ENCODE measurements around the gene MAP3K5.
"Not testable (repeated sequence)": the region's sequence is repeated elsewhere in the genome, so short reads cannot be mapped to it uniquely, and the experiment has no call there.

Gene MAP3K5

DNA sequence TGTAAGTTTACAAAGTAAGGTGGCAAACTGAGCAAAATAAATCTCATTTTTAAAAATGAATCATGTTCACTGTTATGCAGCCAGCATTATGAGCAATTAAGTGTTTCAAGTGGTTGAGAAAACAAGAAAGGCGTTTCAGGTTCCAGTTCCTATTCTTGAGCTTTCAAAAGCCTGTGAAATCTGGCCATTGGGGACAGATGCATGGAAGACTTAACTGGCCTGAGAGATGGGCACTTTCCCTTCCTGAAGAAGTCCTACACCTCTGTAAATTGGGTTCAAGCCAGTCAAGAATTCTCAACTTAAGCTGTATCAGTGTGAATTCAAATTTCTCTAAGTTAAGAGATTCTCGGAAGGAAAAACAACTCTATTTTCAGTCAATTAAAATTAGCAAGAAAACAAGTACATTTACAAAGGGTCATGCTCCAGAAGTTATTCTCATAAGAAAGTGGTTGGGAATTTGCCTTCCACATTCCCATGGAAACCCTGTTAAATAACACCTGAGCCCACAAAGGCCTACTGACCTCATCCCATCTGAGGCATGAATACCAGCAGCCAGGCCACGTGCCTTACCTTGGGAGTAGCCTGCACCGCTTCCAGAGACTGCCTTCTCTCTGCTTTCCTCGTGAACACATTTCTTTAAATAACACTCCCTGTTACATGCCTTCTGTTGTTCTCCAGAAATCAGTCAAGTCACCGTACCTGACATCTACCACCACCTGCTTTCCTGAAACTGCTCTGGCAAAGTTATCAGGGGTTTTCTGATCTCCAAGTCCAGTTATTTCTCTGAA is 19.4 kb downstream of the MAP3K5 start:
- DNase-seq, result no peak

DNA sequence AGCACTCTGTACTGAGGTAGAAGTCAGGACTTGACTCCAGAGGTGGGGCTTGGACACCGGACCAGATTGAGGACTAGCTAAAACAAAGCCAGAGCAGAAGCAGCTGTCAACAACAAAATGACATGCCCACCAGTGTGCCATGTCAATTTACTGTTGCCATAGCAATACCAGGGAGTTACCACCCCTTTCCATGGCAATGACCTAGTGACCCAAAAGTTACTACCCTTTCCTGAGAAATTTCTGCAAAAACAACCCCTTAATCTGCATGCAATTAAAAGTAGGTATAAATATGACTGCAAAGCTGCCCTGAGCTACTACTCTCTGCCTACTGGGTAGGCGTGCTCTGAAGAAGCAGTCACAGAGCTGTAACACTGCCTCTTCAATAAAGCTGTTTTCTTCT is 21.0 kb downstream of the MAP3K5 start:
- no peak for DNase-seq

DNA sequence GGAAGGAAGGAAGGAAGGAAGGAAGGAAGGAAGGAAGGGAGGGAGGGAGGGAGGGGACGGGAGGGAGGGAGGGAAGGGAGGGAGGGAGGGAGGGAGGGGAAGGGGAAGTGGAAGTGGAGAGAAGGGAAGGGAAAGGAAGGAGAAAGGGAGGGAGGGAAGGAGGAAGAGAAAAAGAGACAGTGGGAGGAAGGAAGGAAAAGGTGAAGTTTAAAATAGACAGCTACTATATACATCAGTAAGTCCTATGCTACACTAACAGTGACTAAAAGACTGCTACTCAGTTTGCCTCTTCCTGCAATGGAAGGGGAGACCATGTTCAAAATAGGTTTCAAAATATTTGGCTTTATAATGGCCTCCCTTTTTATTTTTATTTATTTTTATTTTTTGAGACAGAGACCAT is 22.5 kb downstream of the MAP3K5 start:
- DNase-seq, result no peak

DNA sequence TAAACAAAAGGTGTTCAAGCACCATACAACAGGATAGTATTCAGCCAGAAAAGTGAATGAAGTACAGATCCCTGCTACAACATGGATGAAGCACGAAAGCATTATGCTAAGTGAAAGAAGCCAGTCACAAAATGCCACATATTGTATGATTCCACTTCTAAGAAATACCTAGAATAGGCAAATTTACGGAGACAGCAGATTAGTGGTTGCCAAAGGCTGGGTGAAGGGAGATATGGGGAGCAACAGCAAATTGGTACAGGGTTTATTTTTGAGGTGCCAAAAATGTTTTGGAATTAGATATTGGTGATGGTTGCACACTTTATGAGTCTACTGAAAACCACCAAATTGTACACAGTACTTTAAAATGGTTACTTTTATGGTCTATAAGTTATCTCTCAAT is 23.2 kb downstream of the MAP3K5 start:
- no peak for DNase-seq

DNA sequence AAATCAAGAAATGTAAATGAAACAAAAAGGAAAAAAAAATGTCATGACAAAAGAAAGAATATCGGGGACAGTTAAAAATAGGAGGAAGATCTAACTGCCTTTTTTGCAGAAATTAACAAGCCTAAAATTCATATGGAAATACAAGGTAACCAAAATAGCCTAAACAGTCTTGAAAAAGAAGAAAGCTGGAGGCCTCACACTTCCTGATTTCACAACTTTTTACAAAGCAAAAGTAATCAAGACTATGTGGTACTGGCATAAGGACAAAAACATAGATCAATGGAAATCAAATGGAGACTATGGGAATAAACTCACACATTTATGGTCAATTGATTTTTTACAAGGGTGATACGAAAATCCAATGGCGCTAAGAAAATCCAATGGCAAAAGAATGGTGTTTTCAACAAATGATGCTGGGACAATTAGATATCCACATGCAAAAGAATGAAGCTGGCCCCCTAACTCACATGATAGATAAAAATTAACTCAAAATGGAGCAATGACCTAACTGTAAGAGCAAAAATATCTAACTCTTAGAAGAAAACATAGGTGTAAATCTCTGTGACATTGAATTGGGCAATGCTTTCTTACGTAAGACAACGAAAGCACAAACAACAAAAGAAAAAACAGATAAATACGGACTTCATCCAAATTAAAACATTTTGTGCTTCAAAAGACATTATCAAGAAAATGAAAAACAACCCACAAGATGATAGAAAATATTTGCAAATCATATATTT is 24.5 kb downstream of the MAP3K5 start:
- no peak for DNase-seq

DNA sequence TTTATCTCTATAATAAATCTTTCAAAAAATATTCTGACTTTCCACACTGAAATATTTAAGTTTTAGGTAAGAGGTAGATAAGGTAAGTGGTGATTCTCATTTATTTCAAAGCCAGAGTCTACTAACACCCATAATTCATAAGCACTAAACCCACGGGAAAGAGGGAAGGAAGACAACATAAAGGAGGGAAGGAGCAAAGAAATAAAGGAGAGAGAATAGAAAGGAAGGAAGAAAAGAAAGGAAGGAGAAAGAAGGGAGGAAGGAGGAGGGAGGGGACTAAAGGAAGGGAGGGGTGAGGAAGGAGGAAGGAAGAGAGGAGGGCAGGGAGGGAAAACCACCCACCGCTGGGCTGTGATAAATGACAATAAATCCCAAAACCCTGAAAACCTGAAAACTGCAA is 25.2 kb downstream of the MAP3K5 start:
- no peak for DNase-seq

DNA sequence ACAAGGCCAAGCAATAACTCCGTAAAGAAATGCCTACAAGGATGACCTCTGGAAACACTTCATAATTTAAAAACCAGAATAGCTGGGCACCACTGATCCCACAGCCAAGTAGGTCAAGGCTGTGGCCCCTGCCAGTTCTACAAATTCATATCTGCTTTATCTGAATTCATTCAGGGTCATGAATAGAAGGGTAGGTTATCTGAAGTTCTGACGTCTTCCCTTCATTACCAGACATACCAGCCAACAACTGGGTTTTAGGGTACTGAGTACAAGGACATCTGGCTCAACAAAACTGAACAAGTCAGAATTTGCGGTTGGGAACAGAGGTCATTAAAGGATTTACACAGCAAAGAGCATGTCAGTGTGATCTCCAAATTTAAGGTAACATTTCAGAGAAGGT is 26.0 kb downstream of the MAP3K5 start:
- no peak for DNase-seq

DNA sequence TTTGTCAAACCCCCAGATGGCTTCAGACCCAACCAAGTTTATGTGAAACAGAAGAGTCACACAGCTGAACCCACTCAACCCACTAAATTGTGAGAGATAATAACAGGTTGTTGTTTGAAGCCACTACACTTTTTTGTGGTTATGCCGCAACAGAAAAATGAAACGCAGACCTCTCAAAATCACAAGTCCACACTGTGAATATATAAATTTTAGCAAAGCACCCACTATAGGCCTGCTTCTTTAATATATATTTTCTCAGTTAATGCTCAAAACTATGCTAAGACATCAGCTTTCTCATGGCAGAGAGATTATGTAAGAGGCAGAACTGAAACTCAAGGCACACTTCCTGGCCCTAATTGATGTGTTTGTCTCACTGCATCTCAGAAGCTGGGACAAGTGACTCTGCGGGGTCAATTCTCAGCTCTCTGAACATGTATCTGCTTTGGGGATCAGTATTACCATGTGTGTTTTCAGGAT is 27.7 kb downstream of the MAP3K5 start:
- DNase-seq, result no peak

DNA sequence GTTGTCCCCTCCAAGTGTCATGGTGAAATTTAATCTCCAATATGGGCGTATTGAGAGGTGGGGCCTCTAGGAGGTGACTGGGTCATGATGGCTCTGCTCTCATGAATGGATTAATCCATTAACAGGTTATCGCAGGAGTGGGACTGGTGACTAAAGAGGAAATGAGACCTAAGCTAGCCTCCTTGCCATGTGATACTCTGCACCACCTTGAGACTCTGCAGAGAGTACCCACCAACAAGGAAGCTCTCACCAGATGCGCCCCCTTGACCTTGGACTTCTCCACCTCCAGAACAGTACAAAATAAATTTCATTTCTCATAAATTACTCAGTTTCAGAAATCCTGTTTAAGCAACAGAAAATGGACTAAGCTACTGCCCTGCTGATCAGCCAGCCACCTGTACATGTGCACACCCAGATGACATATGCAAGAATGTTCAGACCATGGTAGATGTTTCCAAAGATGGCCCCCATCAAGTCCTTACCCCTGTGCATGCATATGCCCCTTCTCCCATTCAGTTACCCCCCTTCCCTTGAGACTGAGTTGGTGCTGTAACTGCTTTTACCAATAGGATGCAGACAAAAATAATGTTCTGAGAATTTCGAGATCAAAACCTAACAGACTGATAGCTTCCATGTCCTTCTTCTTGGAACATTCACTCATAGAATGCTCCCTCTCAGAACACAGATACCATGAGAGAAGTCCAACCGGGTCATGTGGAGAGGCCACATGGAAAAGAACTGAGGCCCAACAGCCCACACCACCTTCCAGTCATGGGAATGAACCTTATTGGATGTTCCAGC is 28.4 kb downstream of the MAP3K5 start:
- no peak for DNase-seq

DNA sequence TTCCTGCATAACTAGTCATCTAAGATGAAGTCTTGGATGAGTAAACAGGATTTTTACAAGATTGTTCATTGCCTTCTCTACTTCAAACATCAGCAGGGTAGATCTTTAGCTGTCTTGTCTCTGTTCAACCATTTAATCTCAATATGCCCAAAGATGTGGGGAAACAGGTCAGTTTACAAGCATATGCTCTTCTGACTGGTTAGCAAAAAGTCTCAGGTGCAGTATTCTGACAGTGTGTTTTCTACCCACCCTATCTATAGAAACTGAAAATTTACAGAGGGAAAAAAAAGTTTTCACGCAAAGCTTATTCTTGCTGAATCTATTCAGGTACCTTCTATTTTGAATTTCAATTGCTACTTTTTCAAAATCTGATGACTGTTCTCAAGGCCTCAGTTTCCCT is 29.0 kb downstream of the MAP3K5 start:
- DNase-seq, result no peak

DNA sequence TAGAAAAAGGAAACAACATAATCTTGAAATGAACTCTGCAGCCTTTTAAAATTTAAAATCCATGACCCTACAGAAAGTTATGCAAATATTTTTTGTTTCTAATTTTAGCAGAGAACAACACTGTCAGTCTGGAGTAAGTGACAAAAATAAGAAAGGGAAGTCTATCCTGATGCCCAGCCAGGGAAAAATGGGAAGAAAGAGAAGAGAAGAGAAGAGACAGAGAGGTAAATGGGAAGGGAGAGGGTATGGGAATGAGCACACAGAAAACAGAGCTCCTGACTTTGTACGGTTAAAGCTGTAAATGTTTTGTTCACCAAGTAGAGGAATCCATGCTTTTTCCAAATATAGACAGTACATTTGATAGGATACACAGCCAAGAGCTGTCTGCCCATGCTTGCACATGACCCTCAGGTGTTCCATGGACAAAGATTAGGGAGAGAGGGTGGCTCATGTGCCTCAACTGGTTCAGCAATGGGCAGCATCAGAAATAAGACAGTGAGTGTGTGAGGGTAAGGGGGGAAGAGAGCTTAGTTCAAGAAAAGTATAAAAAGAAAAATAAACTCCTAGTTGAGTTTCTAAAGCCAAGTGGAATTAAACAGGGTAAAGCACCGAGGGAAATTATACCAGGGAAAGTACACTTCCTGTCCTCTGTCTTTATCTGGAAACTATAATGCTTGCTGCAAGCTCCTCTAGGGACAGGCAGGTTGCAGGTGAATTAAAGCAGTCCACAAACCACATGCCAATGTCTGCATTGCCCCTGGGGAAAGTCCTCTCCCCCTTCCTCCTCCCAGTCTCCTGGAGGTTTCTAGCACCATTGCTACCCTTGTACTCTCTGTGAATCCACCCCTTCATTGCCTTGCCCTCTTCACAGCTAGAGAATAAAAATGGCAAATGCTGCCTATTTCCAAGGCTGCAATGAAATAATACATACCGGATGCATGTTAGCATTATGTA is 30.0 kb downstream of the MAP3K5 start:
- no peak for DNase-seq

DNA sequence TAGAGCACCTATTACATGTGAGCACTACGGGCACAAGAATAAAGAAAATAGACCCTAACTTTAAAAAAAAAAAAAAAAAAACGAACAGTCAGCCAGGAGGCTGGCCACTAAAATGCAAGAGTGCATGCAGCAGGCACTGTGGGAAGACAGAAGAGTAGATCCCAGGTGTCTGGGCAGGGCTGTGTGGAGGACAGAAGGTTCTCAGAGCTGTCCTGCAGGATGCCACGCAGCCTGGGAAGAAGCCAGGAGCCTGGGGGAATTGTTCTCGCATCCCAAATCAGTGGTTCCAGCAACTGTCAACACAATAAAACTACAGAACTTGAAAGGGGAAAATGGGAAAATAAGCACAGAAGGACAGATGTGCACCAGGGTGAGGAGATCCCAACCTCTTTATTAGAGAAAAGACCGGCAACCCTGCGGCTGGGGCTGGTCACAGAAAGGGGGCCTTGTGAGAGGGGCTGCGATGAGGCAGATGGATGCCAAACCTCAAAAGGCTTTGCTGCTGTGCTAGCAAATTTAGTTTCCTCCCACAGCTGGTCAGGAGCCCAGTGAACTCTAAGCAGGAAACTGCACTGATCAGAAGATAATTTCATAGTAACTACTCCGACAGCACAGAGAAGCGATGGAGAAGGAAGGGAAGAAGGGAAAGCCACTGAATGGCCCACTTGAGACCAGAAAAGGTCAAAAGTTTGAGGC is 30.9 kb downstream of the MAP3K5 start:
- peak; percentile 40 for DNase-seq

DNA sequence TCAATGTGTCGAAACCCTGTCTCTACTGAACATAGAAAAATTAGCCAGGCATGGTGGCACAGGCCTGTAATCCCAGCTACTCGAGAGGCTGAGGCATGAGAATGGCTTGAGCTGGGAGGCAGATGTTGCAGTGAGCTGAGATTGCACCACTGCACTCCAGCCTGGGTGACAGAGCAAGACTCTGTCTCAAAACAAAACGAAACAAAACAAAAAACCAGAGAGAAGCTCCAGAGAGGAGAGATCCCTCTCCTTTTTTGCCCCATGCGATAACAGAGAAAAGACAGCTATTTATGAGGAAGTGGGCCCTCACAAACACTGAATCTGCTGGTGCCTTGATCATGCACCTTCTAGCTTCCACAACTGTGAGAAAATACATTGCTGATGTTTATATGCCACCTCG is 31.5 kb downstream of the MAP3K5 start:
- DNase-seq, result not testable (repeated sequence)

DNA sequence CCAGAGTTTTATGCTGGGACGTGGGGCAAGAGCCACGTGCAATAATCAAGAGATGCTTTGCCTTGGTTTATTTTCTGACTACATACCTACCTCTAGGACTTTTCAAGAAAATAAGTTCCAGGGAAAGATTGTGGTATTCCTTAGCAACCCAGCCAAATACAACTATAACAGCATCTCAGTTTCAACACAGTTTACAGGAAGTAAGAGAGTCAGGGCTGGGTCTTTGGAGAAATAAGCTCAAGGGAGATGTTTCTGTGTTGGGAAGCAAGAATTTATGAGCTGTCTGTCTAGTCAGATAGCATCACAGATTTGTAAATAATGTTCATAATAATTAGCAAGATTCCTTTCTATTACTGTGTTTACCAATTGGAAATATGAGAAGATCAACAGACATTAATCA is 35.1 kb downstream of the MAP3K5 start:
- DNase-seq, result no peak

DNA sequence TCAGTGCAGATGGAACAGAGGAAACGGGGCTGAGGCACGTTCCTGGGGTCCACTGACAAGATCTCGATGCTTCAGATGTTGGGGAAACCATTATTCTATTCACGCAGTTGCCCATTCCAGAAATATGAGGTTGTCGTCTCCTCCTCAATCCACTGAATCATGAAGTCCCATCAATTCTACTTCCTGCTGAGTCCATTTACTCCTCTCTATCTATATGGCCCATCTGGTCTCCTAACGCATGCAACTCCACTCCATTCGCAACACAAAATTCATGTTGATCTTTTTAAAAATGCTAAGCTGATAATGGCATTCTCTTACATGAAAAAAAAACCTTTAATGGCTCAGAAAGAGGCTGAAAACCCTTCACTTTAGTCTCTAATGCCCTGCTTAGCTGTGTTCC is 37.5 kb downstream of the MAP3K5 start:
- no peak for DNase-seq

DNA sequence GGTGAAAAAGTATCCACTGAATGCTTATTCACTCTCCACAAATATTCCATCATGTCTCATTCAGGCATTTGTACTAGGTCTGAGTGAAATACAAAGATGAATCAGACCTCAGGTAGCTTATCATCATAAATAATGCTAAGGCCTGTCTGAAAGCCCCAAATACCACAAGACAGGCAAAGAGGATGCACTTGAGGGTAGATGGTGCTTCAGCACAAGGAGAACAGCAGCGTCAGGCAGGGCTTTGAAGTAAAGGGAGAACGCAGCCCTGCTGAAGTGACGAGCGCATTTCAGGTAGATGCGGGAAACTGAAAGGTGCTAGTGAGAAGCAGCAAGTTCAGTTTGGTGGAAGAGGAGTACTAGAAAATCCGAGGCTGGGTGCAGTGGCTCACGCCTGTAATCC is 38.7 kb downstream of the MAP3K5 start:
- peak; percentile 74 for DNase-seq

DNA sequence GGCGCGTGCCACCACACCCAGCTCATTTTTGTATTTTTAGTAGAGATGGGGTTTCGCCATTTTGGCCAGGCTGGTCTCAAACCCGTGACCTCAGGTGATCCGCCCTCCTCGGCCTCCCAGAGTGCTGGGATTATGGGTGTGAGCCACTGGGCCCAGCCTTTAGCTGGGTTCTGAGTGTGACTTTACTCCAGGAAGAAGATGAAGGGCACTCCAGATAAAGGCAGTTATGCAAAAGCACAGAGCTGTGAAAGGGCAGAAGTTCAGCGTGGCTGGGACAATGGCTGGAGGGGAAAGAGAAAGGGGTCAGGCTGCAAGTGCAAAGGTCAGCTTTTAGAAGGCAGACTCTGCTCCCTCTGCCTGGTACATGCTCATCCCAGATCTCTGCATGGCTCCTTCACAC is 39.7 kb downstream of the MAP3K5 start:
- no peak for DNase-seq

DNA sequence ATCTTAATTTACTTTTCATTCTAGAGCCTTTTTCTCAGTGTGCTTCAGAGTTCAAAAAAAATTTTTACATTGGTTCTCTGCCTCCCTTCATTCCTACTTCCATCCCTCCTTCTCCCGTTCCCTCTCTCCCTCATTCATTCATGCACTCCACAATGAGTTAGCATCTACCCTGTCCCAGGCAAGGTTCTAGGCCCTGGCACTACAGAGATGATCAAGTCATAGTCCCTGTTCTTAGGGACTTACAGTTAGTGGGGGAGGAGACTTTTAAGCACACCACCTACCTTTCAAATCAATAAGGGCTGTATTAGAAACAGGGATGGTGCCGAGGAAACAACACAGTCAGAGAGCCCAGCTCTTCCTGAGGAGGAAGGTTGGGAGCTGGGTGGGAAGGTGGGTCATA is 40.3 kb downstream of the MAP3K5 start:
- DNase-seq, result no peak

DNA sequence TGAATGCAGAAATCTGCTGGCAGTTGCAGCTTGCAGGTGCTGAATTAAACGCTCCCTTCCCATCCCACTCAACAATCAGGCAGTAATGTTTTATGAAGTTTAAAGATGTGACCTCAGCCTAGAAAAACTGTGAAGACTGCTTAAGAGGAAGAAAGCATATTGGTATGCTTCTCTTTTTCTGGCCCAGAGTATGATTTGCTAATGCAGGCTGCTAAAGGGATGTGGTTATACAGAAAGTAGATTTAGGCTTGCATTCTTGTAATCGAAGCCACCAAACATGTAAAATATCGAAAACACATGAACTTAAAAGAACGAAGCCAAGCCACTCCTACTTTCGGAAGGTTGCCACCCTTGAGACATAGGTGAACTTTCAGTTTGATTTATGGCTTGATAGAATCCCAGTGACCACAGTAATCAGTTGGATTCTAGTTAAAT is 40.7 kb downstream of the MAP3K5 start:
- peak; percentile 81 for DNase-seq

DNA sequence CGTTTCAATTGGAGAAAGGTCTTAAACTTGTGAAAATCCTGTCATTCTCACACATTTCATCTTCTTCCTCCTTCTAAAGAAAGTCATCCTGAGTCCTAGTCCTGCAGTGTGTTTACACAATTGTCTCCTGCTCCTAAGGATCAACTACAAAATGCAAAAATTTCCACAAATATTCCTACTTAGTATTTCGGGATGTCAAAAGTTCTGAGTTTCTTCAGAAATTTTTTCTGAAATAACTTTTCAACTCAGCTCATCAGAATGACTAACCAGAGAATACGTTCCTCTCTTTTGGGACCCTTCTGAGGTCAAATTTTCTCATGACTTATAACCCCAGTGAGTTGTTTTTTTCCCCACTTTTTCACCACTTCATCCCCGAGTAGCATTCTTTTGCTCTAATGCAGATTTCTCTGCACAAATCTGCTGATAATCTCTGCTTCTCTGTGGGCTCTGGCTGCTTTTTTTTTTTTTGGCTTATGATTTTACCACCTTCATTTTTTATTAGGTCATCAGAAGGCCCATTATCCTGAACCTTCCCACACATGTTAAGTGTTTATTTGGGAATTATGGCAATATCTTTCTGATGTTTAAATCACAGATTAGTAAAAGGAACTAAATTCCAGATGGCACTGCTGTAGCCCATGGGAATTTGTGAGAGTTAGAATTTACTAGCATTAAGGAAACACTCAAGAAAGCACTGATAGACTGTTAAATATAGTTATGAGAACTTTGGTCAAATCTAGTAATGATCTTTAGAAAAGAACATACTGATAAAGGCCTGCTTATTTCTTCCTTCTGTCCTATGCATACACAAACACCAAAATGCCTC is 41.4 kb downstream of the MAP3K5 start:
- DNase-seq, result no peak

Measured in activated CD4-positive, alpha-beta T cell treated with anti-CD3 and anti-CD28 coated beads, Interleukin-2, Interleukin-6, amounts not matched to agents 100 ng/mL and 50 ng/mL, durations not matched to agents 16 hours and 8 hours (primary cell).